WERI-Rb-1 (cell line): Measurements from ENCODE around the gene METTL2B.
"Not testable (repeated sequence)": the region's sequence is repeated elsewhere in the genome, so short reads cannot be mapped to it uniquely, and the experiment has no call there.

Experiments
- DNase-seq: peaks from one replicate; pipeline ENCODE4 v3.0.0-alpha.2; 2020
- H3K27ac ChIP-seq: fragments of 250-450 bp; sonication (Bioruptor Pico); 2 replicates; pipeline ENCODE4 v1.5.1; 2020; ENCODE audit warnings: mild to moderate bottlenecking, moderate library complexity
- H3K27me3 ChIP-seq: fragments of 250-450 bp; sonication (Bioruptor Pico); 2 replicates; pipeline ENCODE4 v1.5.1; 2021; ENCODE audit warnings: mild to moderate bottlenecking, low read depth, moderate library complexity; ENCODE audit not compliant: insufficient read depth, severe bottlenecking
- H3K36me3 ChIP-seq: fragments of 250-450 bp; sonication (Bioruptor Pico); 2 replicates; pipeline ENCODE4 v1.5.1; 2020; ENCODE audit warnings: mild to moderate bottlenecking, moderate library complexity
- H3K4me3 ChIP-seq: 2 replicates; pipeline ENCODE4 v1.5.1; 2011; ENCODE audit warnings: low read depth, mild to moderate bottlenecking, control low read depth, low read length
- H3K9me3 ChIP-seq: fragments of 250-450 bp; sonication (Bioruptor Pico); 2 replicates; pipeline ENCODE4 v1.5.1; 2021; ENCODE audit warnings: mild to moderate bottlenecking, moderate library complexity; ENCODE audit not compliant: severe bottlenecking
- TF ChIP-seq, protein P1 (sequence below): IDR thresholded peaks from 2 replicates; pipeline ENCODE4 v1.5.1; 2011; ENCODE audit warnings: low read depth, mild to moderate bottlenecking, control low read depth, inconsistent platforms, low read length

Gene METTL2B

DNA sequence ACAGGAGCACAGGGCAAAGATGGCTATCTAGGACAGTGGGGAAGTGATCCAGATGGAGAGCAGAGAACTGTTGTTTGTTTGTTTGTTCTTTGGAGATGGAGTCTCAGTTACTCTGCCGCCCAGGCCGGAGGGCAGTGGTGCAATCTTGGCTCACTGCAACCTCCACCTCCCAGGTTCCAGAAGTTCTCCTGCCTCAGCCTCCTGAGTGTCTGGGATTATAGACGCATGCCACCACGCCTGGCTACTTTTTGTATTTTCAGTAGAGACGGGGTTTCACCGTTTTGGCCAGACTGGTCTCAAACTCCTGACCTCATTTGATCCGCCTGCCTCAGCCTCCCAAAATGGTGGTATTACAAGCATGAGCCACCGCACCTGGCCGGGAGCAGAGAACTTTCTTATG lies 20.9 kb downstream of the METTL2B start:
- Histone ChIP-seq H3K27me3 (no peaks in the 10 kb centered on the region), H3K4me3 (no peak overlapping the region), H3K27ac (peak overlapping the region; percentile 67), H3K36me3 (peaks cover 16% of the 10 kb centered on the region; the same call in 1 of the 2 replicates), H3K9me3 (no peaks in the 10 kb centered on the region)
- TF ChIP-seq, protein P1, sequence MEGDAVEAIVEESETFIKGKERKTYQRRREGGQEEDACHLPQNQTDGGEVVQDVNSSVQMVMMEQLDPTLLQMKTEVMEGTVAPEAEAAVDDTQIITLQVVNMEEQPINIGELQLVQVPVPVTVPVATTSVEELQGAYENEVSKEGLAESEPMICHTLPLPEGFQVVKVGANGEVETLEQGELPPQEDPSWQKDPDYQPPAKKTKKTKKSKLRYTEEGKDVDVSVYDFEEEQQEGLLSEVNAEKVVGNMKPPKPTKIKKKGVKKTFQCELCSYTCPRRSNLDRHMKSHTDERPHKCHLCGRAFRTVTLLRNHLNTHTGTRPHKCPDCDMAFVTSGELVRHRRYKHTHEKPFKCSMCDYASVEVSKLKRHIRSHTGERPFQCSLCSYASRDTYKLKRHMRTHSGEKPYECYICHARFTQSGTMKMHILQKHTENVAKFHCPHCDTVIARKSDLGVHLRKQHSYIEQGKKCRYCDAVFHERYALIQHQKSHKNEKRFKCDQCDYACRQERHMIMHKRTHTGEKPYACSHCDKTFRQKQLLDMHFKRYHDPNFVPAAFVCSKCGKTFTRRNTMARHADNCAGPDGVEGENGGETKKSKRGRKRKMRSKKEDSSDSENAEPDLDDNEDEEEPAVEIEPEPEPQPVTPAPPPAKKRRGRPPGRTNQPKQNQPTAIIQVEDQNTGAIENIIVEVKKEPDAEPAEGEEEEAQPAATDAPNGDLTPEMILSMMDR = no peak
- no peak for DNase-seq

- H3K4me3 ChIP-seq, H3K27ac ChIP-seq, H3K27me3 ChIP-seq, H3K36me3 ChIP-seq, H3K9me3 ChIP-seq, DNase-seq: not testable (repeated sequence)
Observed at GRCh38 chr7:128505416-128505815, 28.9 kb downstream of the METTL2B start.

DNA sequence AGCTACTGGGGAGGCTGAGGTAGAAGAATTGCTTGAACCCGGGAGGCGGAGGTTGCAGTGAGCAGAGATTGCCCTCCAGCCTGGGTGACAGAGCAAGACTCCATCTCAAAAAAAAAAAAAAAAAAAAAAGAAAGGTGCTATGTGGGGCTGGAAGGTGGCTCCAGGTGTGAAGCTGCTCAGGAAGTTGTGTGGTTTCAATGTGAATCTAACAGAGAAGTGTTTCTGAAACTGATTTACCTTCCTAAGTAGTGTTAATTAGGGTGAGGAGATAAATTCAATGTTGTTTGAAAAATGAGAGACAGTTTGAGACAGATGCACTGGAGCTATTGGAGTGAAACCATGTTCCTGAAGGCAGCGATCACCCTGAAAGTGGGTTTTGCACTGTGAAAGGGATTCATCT lies 30.3 kb downstream of the METTL2B start:
- H3K27me3 ChIP-seq = not testable (repeated sequence)

DNA sequence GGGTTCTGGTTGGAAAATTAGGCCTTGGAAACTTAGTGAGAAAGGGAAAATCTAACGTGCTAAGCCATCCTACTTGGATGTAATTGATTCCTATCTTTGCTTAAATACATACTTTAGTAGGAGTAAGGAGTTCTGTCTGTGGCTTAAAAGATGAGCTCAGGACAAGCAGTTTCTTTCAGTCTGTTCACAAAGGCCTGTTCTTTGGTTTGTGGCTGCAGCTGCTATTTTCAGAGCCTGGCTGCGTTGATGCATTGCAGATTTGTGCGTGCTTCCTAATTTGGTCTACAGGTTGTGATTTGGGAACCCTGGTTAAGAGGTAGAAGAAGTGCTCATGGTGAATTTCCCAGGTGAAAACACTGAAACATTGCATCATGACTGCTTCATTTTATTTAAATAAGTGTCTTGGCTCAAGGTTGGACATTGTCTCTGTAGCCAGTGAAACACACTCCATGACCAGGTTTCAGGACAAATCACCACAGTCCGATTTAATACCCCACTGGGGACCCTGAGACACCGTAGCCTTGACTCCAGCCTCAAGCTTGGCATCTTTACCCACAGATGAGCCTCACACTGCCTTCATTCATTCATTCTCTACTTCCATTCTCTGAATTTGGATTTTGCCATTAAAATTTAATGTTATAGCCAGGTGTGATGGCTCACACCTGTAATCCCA lies 30.9 kb downstream of the METTL2B start:
- not testable (repeated sequence) for H3K4me3 ChIP-seq, H3K36me3 ChIP-seq

More for the DNA sequence above, 30.3 kb downstream of the METTL2B start:
- DNase-seq, H3K9me3 ChIP-seq, H3K36me3 ChIP-seq, H3K4me3 ChIP-seq, H3K27ac ChIP-seq: not testable (repeated sequence)

GRCh38 chr7:128511692-128512091 lies 35.1 kb downstream of the METTL2B start:
- H3K9me3 ChIP-seq, H3K4me3 ChIP-seq, H3K27ac ChIP-seq, DNase-seq, H3K36me3 ChIP-seq, H3K27me3 ChIP-seq: not testable (repeated sequence)

More for the DNA sequence above, 30.9 kb downstream of the METTL2B start:
- H3K27ac ChIP-seq, H3K27me3 ChIP-seq, DNase-seq, H3K9me3 ChIP-seq: not testable (repeated sequence)

GRCh38 chr7:128515232-128515631 lies 38.7 kb downstream of the METTL2B start:
- DNase-seq, H3K4me3 ChIP-seq, H3K36me3 ChIP-seq, H3K27me3 ChIP-seq, H3K27ac ChIP-seq, H3K9me3 ChIP-seq: not testable (repeated sequence)

GRCh38 chr7:128517023-128517422 lies 40.5 kb downstream of the METTL2B start:
- not testable (repeated sequence) for H3K27me3 ChIP-seq, H3K36me3 ChIP-seq, DNase-seq, H3K4me3 ChIP-seq, H3K27ac ChIP-seq, H3K9me3 ChIP-seq

- H3K27ac ChIP-seq, H3K36me3 ChIP-seq, H3K27me3 ChIP-seq, H3K9me3 ChIP-seq, H3K4me3 ChIP-seq: not testable (repeated sequence)
- DNase-seq = peak; percentile 30
Observed at GRCh38 chr7:128523226-128523931, 46.8 kb downstream of the METTL2B start.

DNA sequence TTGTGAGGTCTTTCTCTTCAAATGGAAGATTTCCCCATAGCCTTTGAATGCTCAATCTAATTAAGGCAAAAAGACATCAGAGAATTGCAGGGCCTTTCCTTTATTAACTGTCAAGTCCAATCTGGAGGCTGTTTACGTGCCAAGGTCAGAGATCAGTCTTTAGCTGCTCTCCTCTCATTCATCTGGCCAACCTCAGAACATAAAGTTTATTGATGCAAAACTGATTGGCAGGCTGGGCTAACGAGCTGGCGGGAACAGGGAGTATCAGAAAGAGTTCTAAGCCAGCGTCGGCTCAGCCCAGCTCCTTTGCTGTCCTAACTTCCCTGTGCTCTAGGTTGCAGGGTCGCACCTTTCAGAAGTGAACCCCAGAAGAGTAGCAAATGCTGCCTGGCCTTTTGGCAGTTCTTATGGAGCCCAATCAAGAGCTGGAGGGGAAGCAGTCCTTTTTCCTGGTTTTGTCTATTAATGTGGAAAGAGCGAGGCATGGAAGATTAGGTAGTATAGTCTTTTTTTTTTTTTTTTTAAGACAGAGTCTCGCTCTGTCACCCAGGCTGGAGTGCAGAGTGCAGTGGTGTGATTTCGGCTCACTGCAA lies 47.5 kb downstream of the METTL2B start:
- H3K27ac ChIP-seq, H3K36me3 ChIP-seq, H3K27me3 ChIP-seq, DNase-seq, H3K9me3 ChIP-seq, H3K4me3 ChIP-seq: not testable (repeated sequence)

DNA sequence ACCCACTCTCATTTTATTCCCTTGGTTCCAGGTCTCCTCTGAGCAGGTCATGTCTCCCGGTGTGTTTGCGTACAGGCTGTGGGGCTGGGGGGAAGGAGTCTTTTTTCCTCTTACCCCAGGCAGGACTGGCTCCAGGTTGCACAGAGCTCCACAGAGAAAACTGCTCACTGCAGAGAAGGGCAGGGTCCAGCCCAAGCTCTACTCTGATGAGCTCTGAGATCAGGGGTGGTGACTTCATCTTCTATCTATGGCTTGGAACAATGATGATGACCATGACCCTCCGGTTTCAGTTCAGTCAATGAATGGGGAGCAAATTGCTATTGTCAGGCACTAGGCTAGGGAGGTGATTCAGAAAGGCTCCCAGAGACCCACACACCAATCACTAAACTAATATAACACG lies 49.0 kb downstream of the METTL2B start:
- H3K27ac ChIP-seq, H3K4me3 ChIP-seq, H3K36me3 ChIP-seq, DNase-seq, H3K9me3 ChIP-seq, H3K27me3 ChIP-seq: not testable (repeated sequence)

GRCh38 chr7:128526062-128526466 lies 49.5 kb downstream of the METTL2B start:
- H3K27me3 ChIP-seq, H3K27ac ChIP-seq, H3K9me3 ChIP-seq, H3K4me3 ChIP-seq, DNase-seq, H3K36me3 ChIP-seq: not testable (repeated sequence)

GRCh38 chr7:128529191-128529590 lies 52.6 kb downstream of the METTL2B start:
- H3K27me3 ChIP-seq, H3K9me3 ChIP-seq, H3K4me3 ChIP-seq, DNase-seq, H3K36me3 ChIP-seq, H3K27ac ChIP-seq: not testable (repeated sequence)

DNA sequence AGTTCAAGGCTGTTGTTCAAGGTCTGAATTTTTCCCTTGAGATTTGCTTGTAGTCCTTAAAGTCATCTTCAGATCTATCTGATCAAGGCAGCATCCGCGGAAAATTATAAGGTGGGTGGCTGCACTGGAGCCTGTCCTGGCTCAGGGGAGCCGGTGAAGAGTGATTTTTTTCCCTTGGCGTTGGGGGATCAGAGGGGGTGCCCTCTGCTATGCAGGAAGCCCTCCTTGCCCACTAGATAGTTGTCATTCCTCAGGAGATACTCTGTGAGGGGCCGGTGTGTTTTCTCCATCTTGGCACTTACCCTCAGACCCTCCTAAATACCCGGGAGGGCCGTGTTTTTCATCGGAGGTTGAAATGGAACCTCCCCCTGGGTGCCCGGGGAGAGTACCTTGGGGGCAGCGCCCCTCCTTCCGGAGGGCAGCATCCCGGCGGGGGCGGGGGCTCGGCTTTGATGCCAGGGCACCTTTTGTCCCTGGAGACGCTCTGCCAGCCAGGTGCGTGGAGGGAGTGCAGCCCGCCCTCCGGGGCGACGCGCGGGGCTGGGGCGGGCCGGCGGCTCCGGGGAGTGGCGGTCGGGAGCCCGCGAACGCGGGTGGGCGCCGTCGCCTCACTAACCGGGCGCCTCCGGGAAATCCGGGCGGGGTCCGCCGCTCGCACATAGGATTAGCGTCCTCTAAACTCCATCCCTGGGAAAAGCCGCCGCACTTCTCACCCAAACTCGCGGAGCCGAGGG lies 53.7 kb downstream of the METTL2B start:
- not testable (repeated sequence) for H3K36me3 ChIP-seq, H3K27me3 ChIP-seq, DNase-seq, H3K9me3 ChIP-seq
- H3K4me3 ChIP-seq = peak overlapping the region; percentile 56
- peak overlapping the region; percentile 85 for H3K27ac ChIP-seq
